Middle frontal gyrus (tissue), 1 donor: ENCODE measurements around the gene ARHGAP44.
A peak's percentile ranks its signal among the peaks of the same experiment; 100 is the strongest.
"Not testable (repeated sequence)": the region's sequence is repeated elsewhere in the genome, so short reads cannot be mapped to it uniquely, and the experiment has no call there.

Experiments
- DNase-seq: peaks from one replicate; pipeline ENCODE4 v3.0.0-alpha.2; 2015; ENCODE audit warnings: low spot score; ENCODE audit errors: extremely low spot score

The ARHGAP44 gene

GRCh38 chr17:12959441-12959840, 170.1 kb downstream of the ARHGAP44 start:
- no peak for DNase-seq

- DNase-seq: no peak
Measured at GRCh38 chr17:12961655-12962054, 172.4 kb downstream of the ARHGAP44 start.

- DNase-seq: no peak
Measured at GRCh38 chr17:12963505-12963904, 174.2 kb downstream of the ARHGAP44 start.

GRCh38 chr17:12964162-12964561, 174.9 kb downstream of the ARHGAP44 start:
- no peak for DNase-seq

GRCh38 chr17:12964840-12965239, 175.5 kb downstream of the ARHGAP44 start:
- DNase-seq: no peak

- DNase-seq: no peak
Measured at GRCh38 chr17:12965988-12966387, 176.7 kb downstream of the ARHGAP44 start.

- no peak for DNase-seq
Measured at GRCh38 chr17:12966413-12966812, 177.1 kb downstream of the ARHGAP44 start.

GRCh38 chr17:12967962-12968361, 178.7 kb downstream of the ARHGAP44 start:
- DNase-seq: no peak

- DNase-seq: no peak
Measured at GRCh38 chr17:12973496-12974004, 184.3 kb downstream of the ARHGAP44 start.

- DNase-seq: no peak
Measured at GRCh38 chr17:12974005-12974531, 184.8 kb downstream of the ARHGAP44 start.

- DNase-seq: no peak
Measured at GRCh38 chr17:12977008-12977751, 187.9 kb downstream of the ARHGAP44 start.

- not testable (repeated sequence) for DNase-seq
Measured at GRCh38 chr17:12978787-12979186, 189.5 kb downstream of the ARHGAP44 start.

GRCh38 chr17:12979246-12979645, 189.9 kb downstream of the ARHGAP44 start:
- no peak for DNase-seq

GRCh38 chr17:12979826-12980500, 190.7 kb downstream of the ARHGAP44 start:
- no peak for DNase-seq

- DNase-seq: no peak
Measured at GRCh38 chr17:12982224-12982623, 192.9 kb downstream of the ARHGAP44 start.

- no peak for DNase-seq
Measured at GRCh38 chr17:12983991-12984884, 194.9 kb downstream of the ARHGAP44 start.

GRCh38 chr17:12985431-12986293, 196.4 kb downstream of the ARHGAP44 start:
- peak; percentile 23 for DNase-seq

- DNase-seq: no peak
Measured at GRCh38 chr17:12987120-12987519, 197.8 kb downstream of the ARHGAP44 start.

- no peak for DNase-seq
Measured at GRCh38 chr17:12990041-12990808, 200.9 kb downstream of the ARHGAP44 start.

- DNase-seq: no peak
Measured at GRCh38 chr17:12990926-12991325, 201.6 kb downstream of the ARHGAP44 start.
